ENCODE results near the gene SAP30.

The SAP30 gene

DNA sequence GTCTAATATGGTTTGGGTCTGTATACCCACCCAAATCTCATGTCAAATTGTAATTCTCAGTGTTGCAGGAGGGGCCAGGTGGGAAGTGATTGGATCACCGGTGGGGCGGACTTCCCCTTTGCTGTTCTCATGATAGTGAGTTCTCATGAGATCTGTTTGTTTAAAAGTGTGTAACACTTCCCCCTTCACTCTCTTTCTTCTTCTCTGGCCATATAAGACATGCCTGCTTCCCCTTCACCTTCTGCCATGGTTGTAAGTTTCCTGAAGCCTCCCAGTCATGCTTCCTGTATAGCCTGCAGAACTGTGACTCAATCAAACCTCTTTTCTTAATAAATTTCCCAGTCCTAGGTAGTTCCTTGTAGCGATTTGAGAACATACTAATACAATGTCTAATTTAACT lies 47.9 kb downstream of the SAP30 start:
- TF ChIP-seq, protein P1, sequence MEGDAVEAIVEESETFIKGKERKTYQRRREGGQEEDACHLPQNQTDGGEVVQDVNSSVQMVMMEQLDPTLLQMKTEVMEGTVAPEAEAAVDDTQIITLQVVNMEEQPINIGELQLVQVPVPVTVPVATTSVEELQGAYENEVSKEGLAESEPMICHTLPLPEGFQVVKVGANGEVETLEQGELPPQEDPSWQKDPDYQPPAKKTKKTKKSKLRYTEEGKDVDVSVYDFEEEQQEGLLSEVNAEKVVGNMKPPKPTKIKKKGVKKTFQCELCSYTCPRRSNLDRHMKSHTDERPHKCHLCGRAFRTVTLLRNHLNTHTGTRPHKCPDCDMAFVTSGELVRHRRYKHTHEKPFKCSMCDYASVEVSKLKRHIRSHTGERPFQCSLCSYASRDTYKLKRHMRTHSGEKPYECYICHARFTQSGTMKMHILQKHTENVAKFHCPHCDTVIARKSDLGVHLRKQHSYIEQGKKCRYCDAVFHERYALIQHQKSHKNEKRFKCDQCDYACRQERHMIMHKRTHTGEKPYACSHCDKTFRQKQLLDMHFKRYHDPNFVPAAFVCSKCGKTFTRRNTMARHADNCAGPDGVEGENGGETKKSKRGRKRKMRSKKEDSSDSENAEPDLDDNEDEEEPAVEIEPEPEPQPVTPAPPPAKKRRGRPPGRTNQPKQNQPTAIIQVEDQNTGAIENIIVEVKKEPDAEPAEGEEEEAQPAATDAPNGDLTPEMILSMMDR (IDR thresholded peaks at IDR 0.05; ENCODE audit: control insufficient read depth, insufficient read depth, low read depth, low read length, missing control alignments): no peak
- no peak overlapping the region for H3K4me3 ChIP-seq (ENCODE audit: control insufficient read depth, low read depth, low read length)
- DNase-seq (ENCODE audit: low read depth): no peak

- DNase-seq (ENCODE audit: low read depth): no peak
- TF ChIP-seq, protein P1 (IDR thresholded peaks at IDR 0.05; ENCODE audit: control insufficient read depth, insufficient read depth, low read depth, low read length, missing control alignments): peak; percentile 34
These were observed 49.6 kb downstream of the SAP30 start for GRCh38 chr4:173420324-173420752.

DNA sequence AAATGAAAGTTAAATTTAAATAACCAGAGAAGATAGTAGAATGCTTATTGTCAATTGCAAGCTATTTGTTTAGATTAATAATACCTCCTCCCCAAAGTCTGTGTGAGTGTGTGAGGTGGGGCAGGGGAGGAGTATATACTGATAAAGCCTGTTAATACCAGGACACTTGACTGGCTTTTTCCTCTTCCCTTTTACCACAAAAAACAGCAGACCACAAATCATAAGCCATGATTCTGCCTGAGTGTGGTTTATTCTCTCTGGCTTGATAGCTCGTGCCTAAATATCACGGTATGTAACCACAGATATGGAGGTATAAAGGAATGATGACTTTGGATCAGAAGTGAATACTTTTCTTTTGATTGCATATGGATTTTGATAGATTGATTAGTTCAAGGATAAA lies 50.0 kb downstream of the SAP30 start:
- DNase-seq (ENCODE audit: low read depth): no peak
- H3K4me3 ChIP-seq (ENCODE audit: control insufficient read depth, low read depth, low read length): no peak overlapping the region
- TF ChIP-seq, protein P1 (IDR thresholded peaks at IDR 0.05; ENCODE audit: control insufficient read depth, insufficient read depth, low read depth, low read length, missing control alignments): no peak

More at GRCh38 chr4:173420324-173420752, 49.6 kb downstream of the SAP30 start:
- no peak overlapping the region for H3K4me3 ChIP-seq (ENCODE audit: control insufficient read depth, low read depth, low read length)

DNA sequence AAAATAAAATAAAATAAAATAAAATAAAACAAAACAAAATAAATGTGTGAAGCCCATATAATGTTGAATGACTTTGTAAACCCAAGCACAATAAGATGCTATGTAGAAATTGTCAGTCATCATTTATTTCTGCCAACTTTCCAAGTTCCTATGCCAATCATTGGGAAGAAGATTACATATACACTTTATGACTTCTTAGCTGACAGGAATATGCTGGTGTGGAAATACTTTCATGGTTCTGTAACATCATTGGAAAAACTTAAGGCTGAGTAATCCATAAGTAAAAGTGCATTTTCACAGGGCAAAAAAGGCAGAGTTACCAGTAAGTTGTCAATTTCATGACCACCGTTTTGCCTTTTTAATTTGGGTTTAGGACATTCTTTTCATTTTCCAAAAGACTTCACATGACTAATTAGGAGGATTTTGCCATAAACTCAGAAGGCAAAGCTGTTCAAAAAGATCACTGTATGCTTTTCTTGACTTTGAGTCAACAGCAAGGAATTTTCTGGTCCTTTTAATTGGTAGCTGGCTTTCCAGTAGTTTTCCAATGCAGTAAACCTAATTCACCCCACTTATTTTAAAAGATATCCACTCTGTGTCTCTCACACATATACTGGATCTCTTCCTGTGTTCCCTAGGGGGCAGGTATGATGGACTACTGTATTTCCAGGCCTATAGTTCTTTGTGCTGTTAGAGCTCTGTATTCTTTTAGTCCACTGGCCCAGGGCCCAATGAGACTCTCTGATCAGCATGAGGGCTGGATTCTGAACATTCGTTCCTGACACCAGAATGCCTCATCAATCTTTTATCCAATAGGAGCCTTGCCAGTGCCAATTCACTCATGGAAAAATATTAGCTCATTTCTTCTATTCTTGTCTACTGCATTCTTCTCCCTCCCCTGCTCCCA lies 54.4 kb downstream of the SAP30 start:
- TF ChIP-seq, protein P1 (IDR thresholded peaks at IDR 0.05; ENCODE audit: control insufficient read depth, insufficient read depth, low read depth, low read length, missing control alignments): no peak
- peak; percentile 59 for DNase-seq (ENCODE audit: low read depth)
- H3K4me3 ChIP-seq (ENCODE audit: control insufficient read depth, low read depth, low read length): no peak overlapping the region

- H3K4me3 ChIP-seq (ENCODE audit: control insufficient read depth, low read depth, low read length): no peak overlapping the region
- DNase-seq (ENCODE audit: low read depth): no peak
- TF ChIP-seq, protein P1 (IDR thresholded peaks at IDR 0.05; ENCODE audit: control insufficient read depth, insufficient read depth, low read depth, low read length, missing control alignments): no peak
These were observed 55.3 kb downstream of the SAP30 start for GRCh38 chr4:173426064-173426463.

Measured in AG09309 (cell line).